ENCODE data around the gene APBB2.

The APBB2 gene

DNA sequence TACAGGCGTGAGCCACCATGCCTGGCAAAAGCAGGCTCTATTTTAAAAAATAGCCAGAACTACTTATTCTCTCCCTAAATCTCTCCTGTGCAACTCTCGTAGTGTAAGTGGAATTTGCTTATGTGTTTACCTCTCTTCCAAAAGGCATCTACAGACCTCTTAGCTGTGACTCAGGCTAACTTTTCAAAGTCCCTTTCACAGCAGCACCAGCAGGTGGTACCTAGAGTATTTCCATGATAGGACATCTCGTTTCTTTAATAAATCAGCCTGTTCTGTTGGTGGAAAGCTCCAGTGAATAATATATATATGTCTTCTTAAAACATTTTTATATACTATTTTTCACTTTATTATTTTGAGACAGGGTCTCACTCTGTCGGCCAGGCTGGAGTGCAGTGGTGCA is 375.6 kb downstream of the APBB2 start:
- no peak for ATAC-seq
- TF ChIP-seq ZFP3 (CRISPR knock-in tag; IDR thresholded peaks at IDR 0.05): no peak
- TF ChIP-seq TOX (CRISPR knock-in tag; IDR thresholded peaks at IDR 0.05; ENCODE audit: borderline replicate concordance): no peak

DNA sequence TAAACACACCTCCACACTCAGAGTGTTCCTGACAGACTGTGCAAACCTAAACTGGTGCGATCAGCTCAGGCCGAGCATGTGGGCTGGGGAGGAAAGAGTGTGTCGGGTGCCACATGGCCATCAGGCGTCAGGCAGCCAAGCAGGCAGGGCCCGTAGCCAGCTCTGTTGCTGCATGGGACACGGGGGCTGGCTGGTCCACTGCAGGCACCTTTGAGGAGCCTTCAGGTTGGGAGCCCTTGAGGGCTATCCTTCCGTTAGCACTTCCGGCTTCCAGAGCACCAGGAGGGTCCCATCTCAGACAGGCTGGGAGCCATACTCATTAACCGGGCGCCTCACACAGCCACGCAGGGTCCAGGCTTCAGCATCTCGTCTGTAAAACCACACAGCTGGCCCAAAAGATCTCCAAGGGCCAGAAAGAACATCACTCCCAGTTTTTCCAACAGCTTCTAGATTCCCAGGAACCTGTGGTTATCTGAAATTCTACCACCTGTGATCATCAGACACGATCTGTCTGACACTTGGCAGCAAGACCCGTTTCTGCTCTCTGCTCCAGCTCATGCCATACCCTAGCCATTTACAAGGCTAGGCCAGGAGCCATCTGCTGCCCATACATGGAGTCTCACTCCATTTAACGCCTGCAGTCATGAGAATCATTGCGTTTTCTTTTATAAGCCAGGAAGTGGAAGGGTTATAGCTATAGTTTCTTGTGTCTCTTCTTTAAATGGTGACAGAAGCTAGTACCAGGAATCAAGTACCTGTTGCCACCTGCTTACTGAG is 377.1 kb downstream of the APBB2 start:
- TF ChIP-seq ZNF70 (CRISPR knock-in tag; IDR thresholded peaks at IDR 0.05) (no peak), ZFP3 (CRISPR knock-in tag; IDR thresholded peaks at IDR 0.05) (no peak), TOX (CRISPR knock-in tag; IDR thresholded peaks at IDR 0.05; ENCODE audit: borderline replicate concordance) (no peak), ESRRG (CRISPR knock-in tag; IDR thresholded peaks at IDR 0.05) (no peak), ZNF8 (CRISPR knock-in tag; IDR thresholded peaks at IDR 0.05) (no peak), SNAI2 (CRISPR knock-in tag; IDR thresholded peaks at IDR 0.05) (no peak), CSRNP3 (CRISPR knock-in tag; IDR thresholded peaks at IDR 0.05) (no peak), TCF4 (CRISPR knock-in tag; IDR thresholded peaks at IDR 0.05; ENCODE audit: borderline replicate concordance) (no peak), BACH2 (CRISPR knock-in tag; IDR thresholded peaks at IDR 0.05; ENCODE audit: borderline replicate concordance) (no peak), PPARA (CRISPR knock-in tag; IDR thresholded peaks at IDR 0.05; ENCODE audit: borderline replicate concordance) (no peak)
- TF ChIP-seq, protein P1, sequence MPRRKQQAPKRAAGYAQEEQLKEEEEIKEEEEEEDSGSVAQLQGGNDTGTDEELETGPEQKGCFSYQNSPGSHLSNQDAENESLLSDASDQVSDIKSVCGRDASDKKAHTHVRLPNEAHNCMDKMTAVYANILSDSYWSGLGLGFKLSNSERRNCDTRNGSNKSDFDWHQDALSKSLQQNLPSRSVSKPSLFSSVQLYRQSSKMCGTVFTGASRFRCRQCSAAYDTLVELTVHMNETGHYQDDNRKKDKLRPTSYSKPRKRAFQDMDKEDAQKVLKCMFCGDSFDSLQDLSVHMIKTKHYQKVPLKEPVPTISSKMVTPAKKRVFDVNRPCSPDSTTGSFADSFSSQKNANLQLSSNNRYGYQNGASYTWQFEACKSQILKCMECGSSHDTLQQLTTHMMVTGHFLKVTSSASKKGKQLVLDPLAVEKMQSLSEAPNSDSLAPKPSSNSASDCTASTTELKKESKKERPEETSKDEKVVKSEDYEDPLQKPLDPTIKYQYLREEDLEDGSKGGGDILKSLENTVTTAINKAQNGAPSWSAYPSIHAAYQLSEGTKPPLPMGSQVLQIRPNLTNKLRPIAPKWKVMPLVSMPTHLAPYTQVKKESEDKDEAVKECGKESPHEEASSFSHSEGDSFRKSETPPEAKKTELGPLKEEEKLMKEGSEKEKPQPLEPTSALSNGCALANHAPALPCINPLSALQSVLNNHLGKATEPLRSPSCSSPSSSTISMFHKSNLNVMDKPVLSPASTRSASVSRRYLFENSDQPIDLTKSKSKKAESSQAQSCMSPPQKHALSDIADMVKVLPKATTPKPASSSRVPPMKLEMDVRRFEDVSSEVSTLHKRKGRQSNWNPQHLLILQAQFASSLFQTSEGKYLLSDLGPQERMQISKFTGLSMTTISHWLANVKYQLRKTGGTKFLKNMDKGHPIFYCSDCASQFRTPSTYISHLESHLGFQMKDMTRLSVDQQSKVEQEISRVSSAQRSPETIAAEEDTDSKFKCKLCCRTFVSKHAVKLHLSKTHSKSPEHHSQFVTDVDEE (CRISPR knock-in tag; IDR thresholded peaks at IDR 0.05): no peak
- TF ChIP-seq, protein P2, sequence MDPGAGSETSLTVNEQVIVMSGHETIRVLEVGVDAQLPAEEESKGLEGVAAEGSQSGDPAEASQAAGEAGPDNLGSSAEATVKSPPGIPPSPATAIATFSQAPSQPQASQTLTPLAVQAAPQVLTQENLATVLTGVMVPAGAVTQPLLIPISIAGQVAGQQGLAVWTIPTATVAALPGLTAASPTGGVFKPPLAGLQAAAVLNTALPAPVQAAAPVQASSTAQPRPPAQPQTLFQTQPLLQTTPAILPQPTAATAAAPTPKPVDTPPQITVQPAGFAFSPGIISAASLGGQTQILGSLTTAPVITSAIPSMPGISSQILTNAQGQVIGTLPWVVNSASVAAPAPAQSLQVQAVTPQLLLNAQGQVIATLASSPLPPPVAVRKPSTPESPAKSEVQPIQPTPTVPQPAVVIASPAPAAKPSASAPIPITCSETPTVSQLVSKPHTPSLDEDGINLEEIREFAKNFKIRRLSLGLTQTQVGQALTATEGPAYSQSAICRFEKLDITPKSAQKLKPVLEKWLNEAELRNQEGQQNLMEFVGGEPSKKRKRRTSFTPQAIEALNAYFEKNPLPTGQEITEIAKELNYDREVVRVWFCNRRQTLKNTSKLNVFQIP (CRISPR knock-in tag; IDR thresholded peaks at IDR 0.05; ENCODE audit: borderline replicate concordance, low read depth): no peak
- ATAC-seq: no peak

GRCh38 chr4:40833212-40833611 is 381.1 kb downstream of the APBB2 start:
- no peak for TF ChIP-seq ZFP30 (CRISPR knock-in tag; IDR thresholded peaks at IDR 0.05)
- TF ChIP-seq TOX (CRISPR knock-in tag; IDR thresholded peaks at IDR 0.05; ENCODE audit: borderline replicate concordance): no peak
- TF ChIP-seq ESRRG (CRISPR knock-in tag; IDR thresholded peaks at IDR 0.05): no peak
- TF ChIP-seq ZNF8 (CRISPR knock-in tag; IDR thresholded peaks at IDR 0.05): no peak
- no peak for TF ChIP-seq CSRNP3 (CRISPR knock-in tag; IDR thresholded peaks at IDR 0.05)
- no peak for TF ChIP-seq ZFP3 (CRISPR knock-in tag; IDR thresholded peaks at IDR 0.05)
- no peak for ATAC-seq

DNA sequence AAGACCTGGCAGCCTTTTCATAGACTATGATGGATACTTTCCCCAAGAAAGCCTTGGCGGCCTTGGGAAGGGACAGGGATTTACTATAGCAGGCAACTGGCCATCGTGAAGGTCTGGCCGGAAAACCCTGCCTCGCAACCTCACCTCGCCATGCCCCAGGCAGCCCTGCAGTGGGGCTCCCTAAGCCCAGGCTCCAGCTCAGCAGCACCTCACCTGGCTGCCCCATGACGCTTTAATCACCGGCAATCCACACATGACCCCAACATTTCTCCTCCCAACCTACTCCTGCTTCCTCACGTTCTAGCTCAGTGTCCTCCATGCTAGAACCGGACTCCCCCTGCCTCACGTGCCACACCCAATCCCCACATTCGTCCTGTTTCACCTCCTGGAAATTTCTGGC is 382.2 kb downstream of the APBB2 start:
- no peak for ATAC-seq
- TF ChIP-seq PPARA (CRISPR knock-in tag; IDR thresholded peaks at IDR 0.05; ENCODE audit: borderline replicate concordance): no peak
- TF ChIP-seq RARB (CRISPR knock-in tag; IDR thresholded peaks at IDR 0.05): no peak
- no peak for TF ChIP-seq CSDC2 (CRISPR knock-in tag; IDR thresholded peaks at IDR 0.05)
- TF ChIP-seq, protein P3, sequence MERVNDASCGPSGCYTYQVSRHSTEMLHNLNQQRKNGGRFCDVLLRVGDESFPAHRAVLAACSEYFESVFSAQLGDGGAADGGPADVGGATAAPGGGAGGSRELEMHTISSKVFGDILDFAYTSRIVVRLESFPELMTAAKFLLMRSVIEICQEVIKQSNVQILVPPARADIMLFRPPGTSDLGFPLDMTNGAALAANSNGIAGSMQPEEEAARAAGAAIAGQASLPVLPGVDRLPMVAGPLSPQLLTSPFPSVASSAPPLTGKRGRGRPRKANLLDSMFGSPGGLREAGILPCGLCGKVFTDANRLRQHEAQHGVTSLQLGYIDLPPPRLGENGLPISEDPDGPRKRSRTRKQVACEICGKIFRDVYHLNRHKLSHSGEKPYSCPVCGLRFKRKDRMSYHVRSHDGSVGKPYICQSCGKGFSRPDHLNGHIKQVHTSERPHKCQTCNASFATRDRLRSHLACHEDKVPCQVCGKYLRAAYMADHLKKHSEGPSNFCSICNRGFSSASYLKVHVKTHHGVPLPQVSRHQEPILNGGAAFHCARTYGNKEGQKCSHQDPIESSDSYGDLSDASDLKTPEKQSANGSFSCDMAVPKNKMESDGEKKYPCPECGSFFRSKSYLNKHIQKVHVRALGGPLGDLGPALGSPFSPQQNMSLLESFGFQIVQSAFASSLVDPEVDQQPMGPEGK (CRISPR knock-in tag; IDR thresholded peaks at IDR 0.05; ENCODE audit: borderline replicate concordance): no peak
- no peak for TF ChIP-seq ARNTL (CRISPR knock-in tag; IDR thresholded peaks at IDR 0.05; ENCODE audit: borderline replicate concordance, low read depth)
- no peak for TF ChIP-seq ZNF565 (CRISPR knock-in tag; conservative IDR thresholded peaks at IDR 0.05; ENCODE audit: low read depth)
- TF ChIP-seq BACH2 (CRISPR knock-in tag; IDR thresholded peaks at IDR 0.05; ENCODE audit: borderline replicate concordance): no peak
- TF ChIP-seq, protein P2 (CRISPR knock-in tag; IDR thresholded peaks at IDR 0.05; ENCODE audit: borderline replicate concordance, low read depth): no peak
- TF ChIP-seq TCF4 (CRISPR knock-in tag; IDR thresholded peaks at IDR 0.05; ENCODE audit: borderline replicate concordance): no peak

Measured in SK-N-SH treated with all-trans-retinoic acid at 6 μM for 48 hours (cell line).